Endothelial cell of umbilical vein (primary cell): ENCODE measurements around the gene RASSF5. TPM values are rescaled to one million over a fixed set of nuclear protein-coding genes. Genes with fewer than 3 reads are reported as not detected.

Experiments used
- BruUV-seq: library from RNA; stranded (reverse); fragments of 400-500 nt; replicated peaks from 2 replicates; lab custom pipeline; 2021; lab: Mats Ljungman, UMichigan
- CTCF ChIA-PET: fragments of 300-600, 350-600 bp; sonication (Branson Sonifier 250); formaldehyde crosslinking; loops from one replicate; lab custom pipeline; 2021; ENCODE audit warnings: antibody characterized with exemption, inconsistent platforms; lab: Charles Lee
- POLR2A ChIA-PET: fragments of 300-600, 350-600 bp; sonication (Branson Sonifier 250); formaldehyde crosslinking; loops from one replicate; lab custom pipeline; 2021; ENCODE audit warnings: antibody characterized with exemption, inconsistent platforms; lab: Charles Lee
- DNase-seq: peaks from one replicate; pipeline ENCODE4 v3.0.0-alpha.2; 2011; ENCODE audit warnings: low read depth, low spot score
- FAIRE-seq: peaks from 2 replicates; lab custom pipeline; 2011; peaks lifted over from hg19 to GRCh38; lab: Jason Lieb, UNC
- H2AFZ ChIP-seq: 2 replicates; pipeline ENCODE4 v1.6.0; 2012; ENCODE audit warnings: low read depth, low read length, control low read depth, inconsistent platforms
- H3K27ac ChIP-seq: 2 replicates; pipeline ENCODE4 v1.5.1; 2011; ENCODE audit warnings: low read depth, mild to moderate bottlenecking, control low read depth, low read length, moderate library complexity; ENCODE audit not compliant: insufficient read depth
- H3K27me3 ChIP-seq, 2 experiments: 2 replicates each; pipeline versions ENCODE4 v1.6.0 to v1.6.1; 2011; ENCODE audit warnings: low read length in 2 of 2, mixed read lengths in 1 of 2; ENCODE audit not compliant: control insufficient read depth in 2 of 2, insufficient read depth in 2 of 2
- H3K36me3 ChIP-seq, 2 experiments: 2 replicates in 1 of 2; 3 replicates in 1 of 2; pipeline ENCODE4 v1.5.1; 2011; ENCODE audit warnings: low read length in 2 of 2, mild to moderate bottlenecking in 1 of 2, moderate library complexity in 1 of 2; ENCODE audit not compliant: control insufficient read depth in 2 of 2, insufficient read depth in 2 of 2; ENCODE audit errors: extremely low read depth in 1 of 2
- H3K4me1 ChIP-seq: 3 replicates; pipeline ENCODE4 v1.5.1; 2011; ENCODE audit warnings: mild to moderate bottlenecking, low read length; ENCODE audit not compliant: control insufficient read depth, insufficient read depth; ENCODE audit errors: extremely low read depth
- H3K4me2 ChIP-seq: 2 replicates; pipeline ENCODE4 v1.6.1; 2011; ENCODE audit warnings: low read length, control low read depth, mixed read lengths; ENCODE audit not compliant: insufficient read depth
- H3K4me3 ChIP-seq, 3 experiments: fragments of 200-600 bp in 1 of 3; sonication (generic), shearing (Covaris generic) in 1 of 3; replicated peaks in 1 of 3; 2 replicates each; pipeline ENCODE4 v1.5.1; 2011 to 2016; ENCODE audit warnings: control low read depth in 3 of 3, low read length in 3 of 3, mild to moderate bottlenecking in 2 of 3, inconsistent platforms in 1 of 3, low read depth in 1 of 3, moderate library complexity in 1 of 3; ENCODE audit not compliant: insufficient read depth in 1 of 3
- H3K79me2 ChIP-seq: 2 replicates; pipeline ENCODE4 v1.6.0; 2012; ENCODE audit warnings: low read length, inconsistent platforms; ENCODE audit not compliant: control insufficient read depth, insufficient read depth
- H3K9ac ChIP-seq: replicated peaks from 2 replicates; pipeline ENCODE3; 2011; ENCODE audit warnings: low read length, control low read depth; ENCODE audit not compliant: insufficient read depth; ENCODE audit errors: extremely low read depth
- H3K9me1 ChIP-seq: replicated peaks from 3 replicates; pipeline ENCODE4 v1.6.0; 2011; ENCODE audit warnings: mild to moderate bottlenecking, low read length; ENCODE audit not compliant: control insufficient read depth, insufficient read depth; ENCODE audit errors: extremely low read depth
- H3K9me3 ChIP-seq: replicated peaks from 2 replicates; pipeline ENCODE4 v1.5.1; 2012; ENCODE audit warnings: low read length, inconsistent platforms; ENCODE audit not compliant: control insufficient read depth, insufficient read depth
- H4K20me1 ChIP-seq: replicated peaks from 2 replicates; pipeline ENCODE3; 2011; ENCODE audit warnings: mild to moderate bottlenecking, low read length; ENCODE audit not compliant: control insufficient read depth, insufficient read depth; ENCODE audit errors: extremely low read depth
- EZH2 ChIP-seq: IDR thresholded peaks from 2 replicates; pipeline ENCODE4 v1.6.1; 2012; ENCODE audit warnings: borderline replicate concordance, low read depth, mild to moderate bottlenecking, moderate library complexity, low read length, inconsistent platforms; ENCODE audit not compliant: severe bottlenecking
- FOS ChIP-seq: IDR thresholded peaks from 2 replicates; pipeline ENCODE4 v1.6.1; 2011; ENCODE audit warnings: mild to moderate bottlenecking, low read length, moderate library complexity, borderline replicate concordance; ENCODE audit not compliant: insufficient read depth
- GATA2 ChIP-seq: IDR thresholded peaks from 2 replicates; pipeline ENCODE4 v1.7.0; 2011; ENCODE audit warnings: low read depth, mild to moderate bottlenecking, moderate library complexity, mixed read lengths, low read length; ENCODE audit not compliant: insufficient read length, insufficient read depth
- JUN ChIP-seq: IDR thresholded peaks from 2 replicates; pipeline ENCODE4 v1.6.1; 2011; ENCODE audit warnings: borderline replicate concordance, low read depth; ENCODE audit not compliant: insufficient read length, insufficient read depth
- MYC ChIP-seq: IDR thresholded peaks from one replicate; pipeline ENCODE4 v1.6.1; 2011; ENCODE audit warnings: mild to moderate bottlenecking, low read depth, low read length
- POLR2A ChIP-seq: IDR thresholded peaks from 2 replicates; pipeline ENCODE4 v1.6.1; 2012; ENCODE audit warnings: low read depth, mild to moderate bottlenecking, control low read depth, low read length
- POLR2AphosphoS5 ChIP-seq: IDR thresholded peaks from 2 replicates; pipeline ENCODE4 v1.6.1; 2012; ENCODE audit warnings: low read depth, mild to moderate bottlenecking, control low read depth, low read length, moderate library complexity; ENCODE audit not compliant: insufficient read depth
- dilution Hi-C: fragments of 300-500 bp; cut with MboI; formaldehyde crosslinking; loops from one replicate; pipeline ENCODE4 v1.15.0; 2019; ENCODE audit warnings: low sequenced_read_pairs; ENCODE audit not compliant: extremely low pct_ligation_motif_present
- intact Hi-C: fragments of 100-400 bp; cut with micrococcal nuclease; formaldehyde crosslinking; loops from one replicate; pipeline ENCODE4 v1.10.0; 2022
- polyA plus RNA-seq, 4 experiments: library from polyadenylated mRNA; depleted of rRNA in 3 of 4; stranded (reverse) in 3 of 4; unstranded in 1 of 4; fragments of >200 nt; gene quantifications; 2 replicates each; pipeline versions ENCODE4 v1.2.1 to v1.2.3, GENCODE V29; 2011 to 2012; ENCODE audit warnings: missing spikeins in 1 of 4
- total RNA-seq: library from RNA; stranded (reverse); gene quantifications from 2 replicates; pipeline ENCODE4 v1.2.3, GENCODE V29; 2021
- TF ChIP-seq, protein P1 (sequence below): IDR thresholded peaks from 2 replicates; pipeline ENCODE4 v1.6.1; 2011; ENCODE audit not compliant: insufficient read depth, insufficient read length
- TF ChIP-seq, protein P2 (sequence below), 2 donors: IDR thresholded peaks; 1 replicate in 1 of 2; 2 replicates in 1 of 2; pipeline ENCODE4 v1.5.1; 2011; ENCODE audit warnings: low read length in 2 of 2, mild to moderate bottlenecking in 2 of 2, moderate library complexity in 2 of 2, control low read depth in 1 of 2, inconsistent platforms in 1 of 2, low read depth in 1 of 2; ENCODE audit not compliant: insufficient read depth in 1 of 2; ENCODE audit errors: extremely low read depth in 1 of 2

Gene RASSF5
- total and polyA plus RNA-seq, 2 donors (not counting 3 experiments of a cell fraction or from before 2014, with no cell fraction given), result 0.23 to 0.60 TPM

DNA sequence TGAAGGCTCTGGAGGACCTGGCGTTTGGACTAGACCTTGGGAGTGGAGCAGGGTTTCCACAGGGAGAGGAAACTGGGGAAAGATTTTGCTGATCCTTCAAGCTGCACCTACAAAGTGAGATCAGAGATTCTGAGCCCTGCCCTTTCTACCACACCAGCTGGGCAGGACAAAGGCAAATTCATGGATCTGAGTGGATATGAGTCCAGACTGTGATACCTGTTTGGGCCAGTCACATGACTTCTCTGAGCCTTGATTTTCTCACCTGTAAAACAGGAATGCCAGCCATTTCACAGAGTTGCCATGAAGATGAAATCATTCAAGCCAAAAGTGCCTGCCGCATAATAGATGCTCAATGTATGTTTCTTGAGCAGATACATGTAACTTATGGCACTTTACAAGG, 4.9 kb upstream of the RASSF5 start:
- no peaks in the 10 kb centered on the region for H3K36me3 ChIP-seq
- no peak overlapping the region for H2AFZ ChIP-seq
- H3K4me2 ChIP-seq, result no peak overlapping the region
- no peak overlapping the region for H3K27ac ChIP-seq
- no peak overlapping the region for H3K9ac ChIP-seq
- H3K4me1 ChIP-seq, result no peaks in the 10 kb centered on the region
- H4K20me1 ChIP-seq, result no peaks in the 10 kb centered on the region
- H3K4me3 ChIP-seq, result no peak overlapping the region
- no peak for DNase-seq
- H3K9me1 ChIP-seq, result no peaks in the 10 kb centered on the region
- no peak for FAIRE-seq
- no peaks in the 10 kb centered on the region for H3K9me3 ChIP-seq
- intact Hi-C loops (no loop called here), dilution Hi-C loops (no loop called here)
- H3K79me2 ChIP-seq, result no peaks in the 10 kb centered on the region
- CTCF ChIA-PET, result interaction anchor here (1.6 to 2.1 kb wide), 3 partner anchors 12 to 81 kb away, joined by 3 to 18 read pairs (median 13); no protein-coding TSS in a partner anchor
- TF ChIP-seq, protein P1, sequence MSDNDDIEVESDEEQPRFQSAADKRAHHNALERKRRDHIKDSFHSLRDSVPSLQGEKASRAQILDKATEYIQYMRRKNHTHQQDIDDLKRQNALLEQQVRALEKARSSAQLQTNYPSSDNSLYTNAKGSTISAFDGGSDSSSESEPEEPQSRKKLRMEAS, result no peak
- TF ChIP-seq, protein P2, sequence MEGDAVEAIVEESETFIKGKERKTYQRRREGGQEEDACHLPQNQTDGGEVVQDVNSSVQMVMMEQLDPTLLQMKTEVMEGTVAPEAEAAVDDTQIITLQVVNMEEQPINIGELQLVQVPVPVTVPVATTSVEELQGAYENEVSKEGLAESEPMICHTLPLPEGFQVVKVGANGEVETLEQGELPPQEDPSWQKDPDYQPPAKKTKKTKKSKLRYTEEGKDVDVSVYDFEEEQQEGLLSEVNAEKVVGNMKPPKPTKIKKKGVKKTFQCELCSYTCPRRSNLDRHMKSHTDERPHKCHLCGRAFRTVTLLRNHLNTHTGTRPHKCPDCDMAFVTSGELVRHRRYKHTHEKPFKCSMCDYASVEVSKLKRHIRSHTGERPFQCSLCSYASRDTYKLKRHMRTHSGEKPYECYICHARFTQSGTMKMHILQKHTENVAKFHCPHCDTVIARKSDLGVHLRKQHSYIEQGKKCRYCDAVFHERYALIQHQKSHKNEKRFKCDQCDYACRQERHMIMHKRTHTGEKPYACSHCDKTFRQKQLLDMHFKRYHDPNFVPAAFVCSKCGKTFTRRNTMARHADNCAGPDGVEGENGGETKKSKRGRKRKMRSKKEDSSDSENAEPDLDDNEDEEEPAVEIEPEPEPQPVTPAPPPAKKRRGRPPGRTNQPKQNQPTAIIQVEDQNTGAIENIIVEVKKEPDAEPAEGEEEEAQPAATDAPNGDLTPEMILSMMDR (IDR thresholded peaks at IDR 0.05; ENCODE audit: extremely low read depth in 1 of 2, insufficient read depth in 1 of 2, low read depth in 1 of 2, low read length in 2 of 2), result no peak
- TF ChIP-seq POLR2AphosphoS5, result no peak
- no peak for TF ChIP-seq MYC
- no peak for TF ChIP-seq EZH2
- TF ChIP-seq GATA2, result no peak
- TF ChIP-seq FOS, result no peak
- no peak for TF ChIP-seq JUN
- no peak for TF ChIP-seq POLR2A
- BruUV-seq, result no TSS peak
- POLR2A ChIA-PET, result no interaction called here
- H3K27me3 ChIP-seq, result peaks cover 38 to 45% of the 10 kb centered on the region in 2 experiments
